ENCODE measurements around the gene NR0B2. TPM values are rescaled to one million over a fixed set of nuclear protein-coding genes. Genes with fewer than 3 reads are reported as not detected.

NR0B2 gene
- total RNA-seq, 1 donor from 2014 or later: not detected

GRCh38 chr1:26897351-26897750, 16.4 kb downstream of the NR0B2 start:
- Mint-ChIP-seq H3K9me3 (no peaks in the 10 kb centered on the region), H3K27me3 (ENCODE audit: insufficient read depth, low read depth) (peaks cover 3% of the 10 kb centered on the region), H3K4me3 (peak overlapping the region; percentile 64), H3K36me3 (peaks cover 18% of the 10 kb centered on the region), H3K4me1 (peaks cover 15% of the 10 kb centered on the region), H3K27ac (no peak overlapping the region)
- no peak overlapping the region for H3K9ac ChIP-seq
- H3K79me2 ChIP-seq (ENCODE audit: low read depth): peaks cover 28% of the 10 kb centered on the region
- peaks cover 9% of the 10 kb centered on the region for H3K4me1 ChIP-seq
- no peak overlapping the region for H3K27ac ChIP-seq
- no peak overlapping the region for H2AFZ ChIP-seq (replicated peaks)
- no peak for DNase-seq (ENCODE audit: low spot score)
- H3K27me3 ChIP-seq: no peaks in the 10 kb centered on the region
- no peak overlapping the region for H3K4me2 ChIP-seq
- no peaks in the 10 kb centered on the region for H3K9me3 ChIP-seq (ENCODE audit: low read depth)
- no peak overlapping the region for H3K4me3 ChIP-seq
- no peaks in the 10 kb centered on the region for H4K20me1 ChIP-seq (ENCODE audit: low read depth)
- no peaks in the 10 kb centered on the region for H3K36me3 ChIP-seq
- TF ChIP-seq CTCF (IDR thresholded peaks at IDR 0.05): no peak
- no peak for TF ChIP-seq EZH2phosphoT487 (IDR thresholded peaks at IDR 0.05)
- H3F3A ChIP-seq (ENCODE audit: low read depth): peaks cover 11% of the 10 kb centered on the region

- Mint-ChIP-seq H3K4me1 (peaks cover 14% of the 10 kb centered on the region), H3K27ac (no peak overlapping the region), H3K27me3 (ENCODE audit: insufficient read depth, low read depth) (no peaks in the 10 kb centered on the region), H3K4me3 (no peak overlapping the region), H3K9me3 (no peaks in the 10 kb centered on the region), H3K36me3 (peaks cover 18% of the 10 kb centered on the region)
- TF ChIP-seq CTCF (IDR thresholded peaks at IDR 0.05) (no peak), EZH2 (IDR thresholded peaks at IDR 0.05) (no peak), EZH2phosphoT487 (IDR thresholded peaks at IDR 0.05) (no peak)
- DNase-seq (ENCODE audit: low spot score): no peak
- Histone ChIP-seq H3K36me3 (no peaks in the 10 kb centered on the region), H3K9ac (peak overlapping the region; percentile 13), H3K79me2 (ENCODE audit: low read depth) (peaks cover 25% of the 10 kb centered on the region), H3K9me3 (ENCODE audit: low read depth) (no peaks in the 10 kb centered on the region), H3K4me1 (peaks cover 11% of the 10 kb centered on the region), H3K4me3 (no peak overlapping the region), H4K20me1 (ENCODE audit: low read depth) (no peaks in the 10 kb centered on the region), H3K27me3 (no peaks in the 10 kb centered on the region), H3K27ac (no peak overlapping the region), H3K4me2 (no peak overlapping the region), H2AFZ (replicated peaks) (no peak overlapping the region), H3F3A (ENCODE audit: low read depth) (peaks cover 16% of the 10 kb centered on the region)
Observed at GRCh38 chr1:26894263-26894662, 19.5 kb downstream of the NR0B2 start.

- H3K9me3 Mint-ChIP-seq: no peaks in the 10 kb centered on the region
- Histone ChIP-seq H3K4me3 (peak overlapping the region; percentile 81), H3K4me1 (peaks cover 8% of the 10 kb centered on the region), H3K79me2 (ENCODE audit: low read depth) (peaks cover 19% of the 10 kb centered on the region), H4K20me1 (ENCODE audit: low read depth) (no peaks in the 10 kb centered on the region), H3K9me3 (ENCODE audit: low read depth) (no peaks in the 10 kb centered on the region), H3K4me2 (peak overlapping the region; percentile 93), H2AFZ (replicated peaks) (peak overlapping the region; percentile 90), H3K27me3 (no peaks in the 10 kb centered on the region), H3K36me3 (no peaks in the 10 kb centered on the region), H3K27ac (no peak overlapping the region), H3K9ac (peak overlapping the region; percentile 83), H3F3A (ENCODE audit: low read depth) (peaks cover 27% of the 10 kb centered on the region)
- peaks cover 2% of the 10 kb centered on the region for H3K27me3 Mint-ChIP-seq (ENCODE audit: insufficient read depth, low read depth)
- no peak for DNase-seq (ENCODE audit: low spot score)
- H3K4me3 Mint-ChIP-seq: peak overlapping the region; percentile 96
- peak overlapping the region; percentile 63 for H3K27ac Mint-ChIP-seq
- H3K4me1 Mint-ChIP-seq: peaks cover 20% of the 10 kb centered on the region
- TF ChIP-seq EZH2phosphoT487 (IDR thresholded peaks at IDR 0.05): no peak
- H3K36me3 Mint-ChIP-seq: peaks cover 22% of the 10 kb centered on the region
Observed at GRCh38 chr1:26890467-26890796, 23.3 kb downstream of the NR0B2 start.

GRCh38 chr1:26889551-26890466, 24.0 kb downstream of the NR0B2 start, which contains the start of gene GPN2:
Gene GPN2 (minus strand): TSS chr1:26890283. CDS start chr1:26890096, 187 bp downstream.
- Histone ChIP-seq H2AFZ (replicated peaks) (peak within 1 kb of the TSS; percentile 90), H3K4me1 (peaks cover 8% of the 10 kb centered on the region), H3K4me2 (peak within 1 kb of the TSS; percentile 93), H4K20me1 (ENCODE audit: low read depth) (no peaks in the 10 kb centered on the region), H3K4me3 (peak within 1 kb of the TSS; percentile 81), H3K27ac (no peak within 1 kb of the TSS), H3K36me3 (no peaks in the 10 kb centered on the region), H3K79me2 (ENCODE audit: low read depth) (peaks cover 19% of the 10 kb centered on the region), H3K9me3 (ENCODE audit: low read depth) (no peaks in the 10 kb centered on the region), H3K27me3 (no peaks in the 10 kb centered on the region), H3K9ac (peak within 1 kb of the TSS; percentile 83), H3F3A (ENCODE audit: low read depth) (peaks cover 27% of the 10 kb centered on the region)
- H3K4me1 Mint-ChIP-seq: peaks cover 20% of the 10 kb centered on the region
- H3K9me3 Mint-ChIP-seq: no peaks in the 10 kb centered on the region
- peak; percentile 83 for DNase-seq (ENCODE audit: low spot score)
- H3K27ac Mint-ChIP-seq: peak within 1 kb of the TSS; percentile 95
- TF ChIP-seq CTCF (IDR thresholded peaks at IDR 0.05): no peak
- no peak for TF ChIP-seq EZH2 (IDR thresholded peaks at IDR 0.05)
- no peak for TF ChIP-seq EZH2phosphoT487 (IDR thresholded peaks at IDR 0.05)
- H3K4me3 Mint-ChIP-seq: peak within 1 kb of the TSS; percentile 96
- H3K36me3 Mint-ChIP-seq: peaks cover 26% of the 10 kb centered on the region
- H3K27me3 Mint-ChIP-seq (ENCODE audit: insufficient read depth, low read depth): peaks cover 2% of the 10 kb centered on the region

Data from neural progenitor cell (in vitro differentiated cells).